BE2C (cell line): Measurements from ENCODE around the gene PDLIM7. TPM values are rescaled to one million over a fixed set of nuclear protein-coding genes. Genes with fewer than 3 reads are reported as not detected.
A peak's percentile ranks its signal among the peaks of the same experiment; 100 is the strongest.

Experiments
- DNase-seq: peaks from one replicate; pipeline ENCODE4 v3.0.0-alpha.2; 2020
- H3K27me3 ChIP-seq: fragments of 250-450 bp; sonication (Bioruptor Pico); 2 replicates; pipeline ENCODE4 v1.5.1; 2020; ENCODE audit warnings: mild to moderate bottlenecking
- H3K36me3 ChIP-seq: fragments of 250-450 bp; sonication (Bioruptor Pico); 2 replicates; pipeline ENCODE4 v1.5.1; 2020; ENCODE audit warnings: mild to moderate bottlenecking
- H3K4me1 ChIP-seq: fragments of 250-450 bp; sonication (Bioruptor Pico); 2 replicates; pipeline ENCODE4 v1.5.1; 2020
- H3K4me3 ChIP-seq: 2 replicates; pipeline ENCODE4 v1.5.1; 2011; ENCODE audit warnings: low read depth, low read length
- H3K9me3 ChIP-seq: fragments of 250-450 bp; sonication (Bioruptor Pico); 2 replicates; pipeline ENCODE4 v1.5.1; 2020
- CTCF ChIP-seq: IDR thresholded peaks from 2 replicates; pipeline ENCODE4 v1.5.1; 2012; ENCODE audit warnings: mild to moderate bottlenecking, low read depth, low read length
- polyA plus RNA-seq: library from polyadenylated mRNA; unstranded; fragments of >200 nt; gene quantifications from one replicate; pipeline ENCODE4 v1.2.1, GENCODE V29; 2012; ENCODE audit warnings: low read depth, missing spikeins; ENCODE audit not compliant: insufficient read length, insufficient read depth

PDLIM7 gene
- 84.1 TPM for polyA plus RNA-seq

GRCh38 chr5:177497292-177498012 lies at the start of gene PDLIM7:
PDLIM7 (minus strand) TSS chr5:177497604; CDS start chr5:177496512, 1,092 bp downstream.
- Histone ChIP-seq H3K27me3 (no peaks in the 10 kb centered on the region), H3K9me3 (no peaks in the 10 kb centered on the region), H3K4me3 (peak within 1 kb of the TSS; percentile 75), H3K36me3 (peaks cover 3% of the 10 kb centered on the region), H3K4me1 (peaks cover 41% of the 10 kb centered on the region)
- no peak for TF ChIP-seq CTCF
- DNase-seq = peak; percentile 98

GRCh38 chr5:177546258-177546741 lies 48.9 kb upstream of the PDLIM7 start:
- DNase-seq = no peak
- Histone ChIP-seq H3K4me1 (peaks cover 29% of the 10 kb centered on the region), H3K4me3 (no peak overlapping the region), H3K9me3 (no peaks in the 10 kb centered on the region), H3K27me3 (no peaks in the 10 kb centered on the region), H3K36me3 (peaks cover 20% of the 10 kb centered on the region)
- 0 out of 2 replicates have a peak, but pooled peaks have one; percentile 6 for TF ChIP-seq CTCF

- H3K4me3 ChIP-seq = no peak overlapping the region
- peaks cover 29% of the 10 kb centered on the region for H3K4me1 ChIP-seq
- no peaks in the 10 kb centered on the region for H3K9me3 ChIP-seq
- DNase-seq = no peak
- peaks cover 19% of the 10 kb centered on the region for H3K36me3 ChIP-seq
- no peak for TF ChIP-seq CTCF
- no peaks in the 10 kb centered on the region for H3K27me3 ChIP-seq
These were observed 48.3 kb upstream of the PDLIM7 start for GRCh38 chr5:177545487-177546257.

- no peak for DNase-seq
- Histone ChIP-seq H3K36me3 (peaks cover 28% of the 10 kb centered on the region), H3K9me3 (no peaks in the 10 kb centered on the region), H3K27me3 (no peaks in the 10 kb centered on the region), H3K4me1 (peaks cover 29% of the 10 kb centered on the region), H3K4me3 (no peak overlapping the region)
- no peak for TF ChIP-seq CTCF
These were observed 45.5 kb upstream of the PDLIM7 start for GRCh38 chr5:177542816-177543465.

- Histone ChIP-seq H3K9me3 (no peaks in the 10 kb centered on the region), H3K36me3 (peaks cover 36% of the 10 kb centered on the region), H3K4me1 (peaks cover 21% of the 10 kb centered on the region), H3K27me3 (no peaks in the 10 kb centered on the region), H3K4me3 (no peak overlapping the region)
- no peak for TF ChIP-seq CTCF
- no peak for DNase-seq
These were observed 43.0 kb upstream of the PDLIM7 start for GRCh38 chr5:177540438-177540837.
